Stimulated activated CD4-positive, alpha-beta T cell treated with anti-CD3 and anti-CD28 coated beads, Interleukin-4, amount 100 ng/mL, for 1 hour (primary cell): ENCODE data around the gene ATP2A3.

Source experiments
- DNase-seq: peaks from one replicate; pipeline ENCODE4 v3.0.0-alpha.2; 2020

The ATP2A3 gene

DNA sequence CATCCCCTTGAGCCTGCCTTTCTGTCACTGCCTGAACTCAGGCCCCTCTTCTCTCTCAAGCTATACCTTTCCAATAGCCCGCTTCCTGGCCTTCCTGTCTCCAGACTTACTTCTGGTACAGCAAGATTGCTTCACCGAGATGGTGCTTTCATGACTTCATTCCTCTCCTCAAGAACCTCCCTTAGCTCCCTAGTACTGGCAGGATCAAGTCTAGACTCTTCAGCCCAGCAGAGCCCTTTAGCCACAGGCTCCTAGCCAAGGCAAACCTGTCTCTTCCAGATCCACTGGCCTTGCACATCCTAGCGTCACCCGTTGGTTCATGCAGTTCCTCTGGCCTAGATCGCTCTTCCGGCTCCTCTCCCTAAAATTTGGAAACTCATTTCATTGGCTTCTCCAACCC, 6.4 kb upstream of the ATP2A3 start:
- DNase-seq = no peak

- DNase-seq = no peak
Measured at GRCh38 chr17:3969963-3970362, 5.7 kb upstream of the ATP2A3 start.

- DNase-seq = no peak
Measured at GRCh38 chr17:3968886-3969524, 4.8 kb upstream of the ATP2A3 start.

DNA sequence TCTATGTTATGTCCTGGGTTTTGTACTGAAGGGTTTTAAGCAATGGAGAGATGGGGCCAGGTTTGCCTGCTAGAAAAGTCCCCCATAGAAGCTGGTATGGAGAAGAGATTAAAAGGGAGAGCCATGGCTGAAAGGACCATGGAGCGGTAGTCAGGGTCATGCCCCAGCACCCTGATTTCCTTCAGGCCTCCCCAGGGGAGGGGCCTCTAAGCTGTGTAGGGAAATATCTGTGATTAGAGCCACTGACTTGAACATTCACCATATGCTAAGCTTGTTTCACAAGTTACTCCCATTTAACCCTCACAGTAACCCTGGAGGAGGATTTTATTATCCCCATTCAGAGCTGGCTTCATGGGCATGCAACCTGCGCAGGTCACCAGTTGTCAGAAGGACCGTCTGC, 3.8 kb upstream of the ATP2A3 start:
- DNase-seq = no peak

- DNase-seq = no peak
Measured at GRCh38 chr17:3966720-3967363, 2.6 kb upstream of the ATP2A3 start.

- DNase-seq = peak; percentile 61
Measured at GRCh38 chr17:3965118-3965800, 1.0 kb upstream of the ATP2A3 start.

DNA sequence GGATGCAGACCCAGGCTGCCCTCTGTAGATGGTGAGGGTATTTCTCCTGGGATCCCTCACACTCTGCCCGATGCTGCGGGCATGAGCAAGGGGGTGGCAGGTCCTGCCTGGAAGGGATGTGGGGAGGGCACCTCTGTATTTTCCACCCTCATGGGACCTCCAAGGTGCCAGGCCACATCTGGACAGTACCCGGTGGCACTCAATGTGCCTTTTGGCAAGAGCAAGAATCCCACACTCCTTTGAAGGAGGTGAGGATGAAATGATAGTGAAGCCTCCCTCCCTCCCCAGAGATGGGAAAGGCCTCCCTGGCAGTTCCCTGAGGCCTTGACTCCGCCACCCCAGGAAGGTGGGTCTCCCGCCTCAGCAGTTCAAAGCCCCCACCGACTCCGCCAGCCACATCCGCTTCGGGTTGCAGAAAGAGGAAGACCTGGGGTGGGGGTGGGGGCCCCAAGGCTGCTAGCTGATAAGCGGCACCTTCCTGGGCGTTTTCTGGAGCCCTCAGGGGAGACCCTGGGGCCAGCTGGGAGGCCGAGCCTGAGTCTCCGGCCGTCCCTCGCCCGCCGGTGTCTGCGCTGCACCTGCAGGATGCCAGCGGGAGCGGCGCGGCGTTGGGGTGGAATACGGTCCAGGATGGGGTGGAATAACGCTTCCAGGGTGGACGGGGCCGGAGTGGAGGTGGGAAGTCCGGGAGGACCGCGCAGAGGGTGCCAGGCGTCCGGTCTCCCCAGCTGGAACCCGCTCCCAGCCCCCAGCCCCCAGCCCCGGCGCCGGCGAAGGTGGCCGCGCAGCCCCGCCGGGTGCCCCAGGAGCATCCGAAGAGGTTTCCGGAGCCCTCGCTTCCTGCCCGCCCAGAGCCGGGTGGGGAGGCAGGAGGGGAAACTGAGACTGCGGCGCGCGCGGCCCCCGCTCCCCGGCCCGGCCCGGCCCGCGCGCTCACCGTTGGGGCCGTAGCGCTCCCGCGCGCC, 718 bp downstream of the ATP2A3 start:
- DNase-seq = peak; percentile 54

DNA sequence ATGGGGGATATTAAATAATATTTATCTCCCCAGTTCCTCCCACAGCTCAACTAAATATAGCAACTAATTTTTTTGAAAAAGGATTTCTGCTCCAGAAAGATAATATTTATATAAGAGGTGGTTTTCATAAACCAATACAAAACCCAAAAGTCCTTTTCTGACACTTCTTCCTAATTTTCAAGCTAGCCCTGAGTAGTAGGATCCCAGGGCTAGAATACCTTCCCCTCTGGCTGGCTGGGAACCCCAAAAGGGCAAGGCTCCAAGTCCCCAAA, 1.3 kb downstream of the ATP2A3 start:
- DNase-seq = no peak

GRCh38 chr17:3962217-3962964, 1.8 kb downstream of the ATP2A3 start:
- DNase-seq = no peak

- DNase-seq = no peak
Measured at GRCh38 chr17:3961564-3962047, 2.6 kb downstream of the ATP2A3 start.

- DNase-seq = no peak
Measured at GRCh38 chr17:3960764-3961163, 3.5 kb downstream of the ATP2A3 start.

- DNase-seq = no peak
Measured at GRCh38 chr17:3959921-3960601, 4.2 kb downstream of the ATP2A3 start.

DNA sequence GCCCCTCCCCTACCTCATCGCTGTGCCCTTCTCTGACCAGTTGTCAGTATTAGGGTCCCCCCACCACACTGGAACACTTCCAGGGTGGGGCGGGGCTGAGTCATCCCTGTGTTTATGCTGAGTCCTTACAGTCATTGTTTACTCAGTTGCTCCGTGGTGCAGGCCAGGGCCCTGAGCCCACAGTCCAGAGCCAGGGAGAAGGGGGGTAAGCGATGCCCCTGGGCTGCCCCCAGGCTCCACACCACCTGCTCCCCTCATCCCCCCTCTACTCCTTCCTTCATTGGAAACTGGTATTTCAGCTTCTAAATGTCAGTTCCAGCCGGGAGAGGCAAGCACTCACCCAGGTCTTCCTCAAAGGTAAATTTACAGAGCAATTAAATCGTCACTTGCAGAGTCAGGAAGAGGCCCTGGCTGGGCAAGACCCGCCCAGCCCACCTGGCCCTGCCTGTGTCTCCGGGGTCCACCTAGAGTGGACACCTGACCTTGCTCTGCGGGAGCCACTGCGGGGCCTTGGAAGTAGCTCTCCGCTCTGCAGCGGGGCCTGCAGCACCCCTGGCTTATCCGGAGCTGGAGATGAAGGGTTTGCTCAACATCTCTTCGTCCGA, 4.8 kb downstream of the ATP2A3 start:
- DNase-seq = no peak

- DNase-seq = no peak
Measured at GRCh38 chr17:3957735-3958599, 6.3 kb downstream of the ATP2A3 start.

DNA sequence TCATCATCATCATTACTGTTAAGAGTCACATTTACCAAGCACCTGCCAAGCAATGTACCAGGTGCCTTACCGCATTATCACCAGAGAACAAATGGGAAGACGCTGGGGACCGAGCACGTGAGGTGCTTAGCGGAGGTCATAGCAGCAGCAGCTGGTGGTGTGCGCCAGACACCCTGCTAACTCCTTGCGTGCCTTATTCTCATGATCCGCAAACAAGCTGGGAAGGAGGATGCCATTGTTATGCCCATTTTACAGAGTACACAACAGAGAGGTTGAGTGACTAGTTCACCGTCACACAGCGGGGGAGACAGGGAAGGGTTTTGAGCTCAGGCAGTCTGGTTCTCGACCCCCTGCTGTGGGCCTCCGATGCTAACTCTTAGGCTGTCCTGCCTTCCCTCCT, 7.3 kb downstream of the ATP2A3 start:
- no peak for DNase-seq

DNA sequence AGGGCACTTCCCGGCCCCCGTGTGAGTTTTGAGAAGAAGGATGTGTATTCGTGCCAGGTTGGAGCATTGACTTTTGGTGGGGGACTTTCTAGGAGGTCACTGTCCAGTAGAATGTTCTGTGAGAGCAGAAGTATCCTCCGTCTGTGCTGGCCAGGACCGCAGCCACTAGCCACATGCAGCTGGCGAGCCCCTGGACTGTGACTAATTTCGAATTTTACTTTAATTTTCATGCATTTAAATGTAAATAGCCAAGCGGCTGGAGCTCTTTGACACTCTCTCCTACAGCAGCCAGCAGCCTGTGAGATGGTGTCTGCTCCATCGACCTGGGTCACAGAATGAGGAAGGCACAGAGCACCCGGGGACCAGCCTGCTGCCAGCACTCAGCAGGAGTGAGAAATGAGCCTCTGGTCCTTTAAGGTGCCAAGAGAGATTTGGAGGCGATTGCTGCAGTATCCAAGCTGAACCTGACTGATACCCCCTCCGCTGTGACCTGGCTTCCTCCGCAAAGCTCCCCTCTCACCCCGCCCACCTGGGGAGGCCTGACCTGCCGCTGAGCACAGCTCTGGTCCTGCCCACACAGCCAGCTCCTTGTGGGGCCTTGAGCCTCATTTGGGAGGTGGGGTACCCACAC, 7.8 kb downstream of the ATP2A3 start:
- no peak for DNase-seq

- no peak for DNase-seq
Measured at GRCh38 chr17:3955673-3955988, 8.6 kb downstream of the ATP2A3 start.

DNA sequence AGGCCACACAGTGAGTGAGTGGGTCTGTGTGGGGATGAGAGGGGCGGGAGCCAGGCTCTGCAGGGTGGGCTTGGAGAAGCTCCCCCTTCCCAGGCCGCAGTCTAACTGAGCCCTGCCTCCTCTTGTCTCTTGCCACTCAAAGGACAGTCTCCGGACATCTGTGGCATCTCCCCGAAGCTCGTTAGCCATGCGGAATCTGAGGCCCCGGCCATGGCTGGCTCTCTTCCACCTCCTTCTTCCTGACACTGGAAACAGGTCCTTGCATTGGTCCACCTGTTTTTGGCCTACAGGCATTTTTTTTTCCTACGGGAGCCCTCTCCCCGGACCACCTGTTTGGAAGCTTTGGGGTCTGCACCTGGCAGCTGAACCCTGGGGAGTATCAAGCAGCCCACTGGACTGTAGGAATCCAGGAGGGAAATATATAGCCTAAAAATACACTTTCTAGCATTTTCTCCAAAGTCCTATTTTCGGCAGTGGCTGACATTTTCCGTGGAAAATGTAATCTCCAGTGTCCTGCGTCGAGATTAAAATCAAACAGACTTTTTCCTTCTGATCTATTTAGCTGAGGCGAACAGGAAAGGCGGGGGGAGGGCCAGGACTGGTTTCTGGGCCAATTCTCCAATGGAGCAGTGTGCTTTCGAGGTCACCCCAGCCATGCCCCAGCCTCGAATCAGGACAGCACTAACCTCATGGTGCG, 9.1 kb downstream of the ATP2A3 start:
- DNase-seq = no peak

DNA sequence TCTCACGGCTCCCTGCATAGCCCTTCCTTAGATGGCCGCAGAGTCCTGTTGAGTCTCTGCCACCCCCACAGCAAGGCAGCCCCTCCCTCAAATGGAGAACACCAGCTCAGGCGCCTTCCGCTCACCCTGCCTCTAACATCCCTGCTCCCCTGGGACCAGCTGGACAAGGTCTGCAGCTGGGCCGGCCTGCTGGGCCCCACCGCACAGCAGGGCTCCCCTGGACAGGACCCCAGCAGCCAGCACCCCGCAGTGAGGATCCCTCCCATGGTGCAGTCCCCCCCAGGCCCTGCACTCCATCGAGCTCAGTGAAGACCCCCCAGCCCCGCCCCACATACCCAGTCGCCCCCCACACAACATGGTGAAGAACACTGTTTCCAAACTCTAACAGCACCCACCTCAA, 10.2 kb downstream of the ATP2A3 start:
- DNase-seq = no peak

GRCh38 chr17:3953542-3953941, 10.7 kb downstream of the ATP2A3 start:
- DNase-seq = no peak
